ENCODE results near the gene TNIK. TPM values are rescaled to one million over a fixed set of nuclear protein-coding genes. Genes with fewer than 3 reads are reported as not detected.

Gene TNIK
- total RNA-seq, 4 donors from 2014 or later, result 30.3 to 39.0 (median 36.8) TPM

- 91% methylated on average over 1 of the region's 1 CpG for WGBS
- intact Hi-C loops (cut with DNase I), result no loop called here
- Histone ChIP-seq H3K27ac (replicated peaks in 1 of 4) (no peak overlapping the region), H3K4me1 (no peaks in the 10 kb centered on the region), H3K36me3 (peaks cover 0 to 40% (median 10%) of the 10 kb centered on the region in 4 donors), H3K27me3 (no peaks in the 10 kb centered on the region), H3K9me3 (no peaks in the 10 kb centered on the region), H3K4me3 (no peak overlapping the region)
- TF ChIP-seq POLR2A (IDR thresholded peaks at IDR 0.05; ENCODE audit: low read depth) (no peak), EP300 (IDR thresholded peaks at IDR 0.05) (no peak), POLR2AphosphoS5 (IDR thresholded peaks at IDR 0.05) (no peak), CTCF (IDR thresholded peaks at IDR 0.05) (no peak)
- no peak for DNase-seq (ENCODE audit: extremely low spot score)
These were observed 332.6 kb downstream of the TNIK start for GRCh38 chr3:171127611-171128010.

DNA sequence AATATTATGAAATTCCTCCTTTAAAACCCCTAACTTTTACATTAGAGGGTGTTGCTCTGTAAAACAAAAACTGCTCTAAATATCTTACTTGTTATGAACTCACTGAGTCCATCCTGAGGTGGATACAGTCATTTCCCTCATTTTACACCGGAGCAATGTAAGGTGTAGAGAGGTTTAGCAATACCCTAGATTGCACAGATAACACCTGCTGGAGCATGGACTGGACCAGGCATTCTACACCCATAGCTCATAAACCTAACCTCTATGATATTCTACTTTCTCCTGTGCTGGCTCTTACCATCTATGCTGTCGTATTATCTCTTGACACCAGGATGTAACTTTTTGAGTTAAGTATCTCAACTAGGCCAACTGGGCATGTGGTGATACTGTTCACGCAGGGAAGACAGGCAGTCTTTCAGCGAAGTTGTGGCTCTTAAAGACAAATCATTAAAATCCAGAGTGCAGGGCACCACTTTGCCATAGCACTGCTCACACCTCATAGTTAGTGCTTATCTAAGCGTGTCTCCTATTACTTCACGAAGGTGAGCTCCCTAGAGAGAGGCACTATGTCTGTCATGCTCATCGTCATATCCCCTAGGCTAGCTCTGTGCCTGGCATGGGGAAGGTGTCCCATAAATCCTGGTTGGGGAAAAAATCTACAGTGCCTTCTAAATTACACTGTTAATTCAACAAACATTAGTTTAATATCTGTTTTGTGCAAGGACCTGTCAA lies 333.6 kb downstream of the TNIK start:
- intact Hi-C loops (cut with DNase I), result no loop called here
- Histone ChIP-seq H3K9me3 (no peaks in the 10 kb centered on the region), H3K4me1 (no peaks in the 10 kb centered on the region), H3K36me3 (peaks cover 3 to 49% (median 12%) of the 10 kb centered on the region in 4 donors), H3K27me3 (no peaks in the 10 kb centered on the region), H3K4me3 (no peak overlapping the region), H3K27ac (replicated peaks in 1 of 4) (no peak overlapping the region)
- no peak for DNase-seq (ENCODE audit: extremely low spot score)
- no peak for TF ChIP-seq CTCF (IDR thresholded peaks at IDR 0.05)
- no peak for TF ChIP-seq POLR2A (IDR thresholded peaks at IDR 0.05; ENCODE audit: low read depth)
- no peak for TF ChIP-seq EP300 (IDR thresholded peaks at IDR 0.05)
- no peak for TF ChIP-seq POLR2AphosphoS5 (IDR thresholded peaks at IDR 0.05)
- 91% methylated on average over 7 of the region's 7 CpGs for WGBS

DNA sequence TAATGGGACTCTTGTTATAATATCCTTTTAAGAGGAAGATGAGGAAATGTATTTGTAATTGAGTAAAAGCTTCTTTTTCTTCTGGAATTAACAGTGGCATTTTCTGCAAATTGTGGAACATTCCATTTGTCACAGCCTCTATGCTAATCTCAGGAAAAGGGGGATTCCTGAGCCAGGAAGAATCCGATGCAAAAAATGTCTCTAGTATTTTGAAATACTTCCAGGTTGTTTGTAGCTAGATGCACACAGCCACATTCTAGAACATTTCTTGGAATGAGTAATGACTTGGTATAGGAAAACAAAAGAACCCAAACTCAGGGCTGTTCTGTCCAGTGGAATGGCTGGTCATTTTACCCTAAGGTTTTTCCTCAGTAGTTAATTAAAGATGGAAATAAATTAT lies 335.2 kb downstream of the TNIK start:
- DNase-seq (ENCODE audit: extremely low spot score), result no peak
- no peak overlapping the region for H3K27ac ChIP-seq (replicated peaks in 1 of 4)
- intact Hi-C loops (cut with DNase I), result no loop called here
- H3K4me1 ChIP-seq, result no peaks in the 10 kb centered on the region
- H3K9me3 ChIP-seq, result no peaks in the 10 kb centered on the region
- H3K36me3 ChIP-seq, result peaks cover 3 to 63% (median 13%) of the 10 kb centered on the region in 4 donors
- 32% methylated on average over 1 of the region's 1 CpG for WGBS
- no peaks in the 10 kb centered on the region for H3K27me3 ChIP-seq
- no peak overlapping the region for H3K4me3 ChIP-seq
- no peak for TF ChIP-seq POLR2AphosphoS5 (IDR thresholded peaks at IDR 0.05)
- TF ChIP-seq POLR2A (IDR thresholded peaks at IDR 0.05; ENCODE audit: low read depth), result no peak
- TF ChIP-seq CTCF (IDR thresholded peaks at IDR 0.05), result no peak
- TF ChIP-seq EP300 (IDR thresholded peaks at IDR 0.05), result no peak

- no peak for DNase-seq (ENCODE audit: extremely low spot score)
- Histone ChIP-seq H3K36me3 (peaks cover 3 to 64% (median 13%) of the 10 kb centered on the region in 4 donors), H3K27me3 (no peaks in the 10 kb centered on the region), H3K9me3 (no peaks in the 10 kb centered on the region), H3K27ac (replicated peaks in 1 of 4) (no peak overlapping the region), H3K4me3 (no peak overlapping the region), H3K4me1 (no peaks in the 10 kb centered on the region)
- intact Hi-C loops (cut with DNase I), result no loop called here
- TF ChIP-seq CTCF (IDR thresholded peaks at IDR 0.05) (no peak), POLR2A (IDR thresholded peaks at IDR 0.05; ENCODE audit: low read depth) (no peak)
These were observed 336.3 kb downstream of the TNIK start for GRCh38 chr3:171123915-171124314.

- no peak overlapping the region for H3K27ac ChIP-seq (replicated peaks in 1 of 4)
These were observed 337.3 kb downstream of the TNIK start for GRCh38 chr3:171122861-171123260.

More at GRCh38 chr3:171122861-171123260, 337.3 kb downstream of the TNIK start:
- 88% methylated on average over 2 of the region's 2 CpGs for WGBS
- Histone ChIP-seq H3K9me3 (no peaks in the 10 kb centered on the region), H3K4me1 (no peaks in the 10 kb centered on the region), H3K36me3 (peaks cover 3 to 57% (median 11%) of the 10 kb centered on the region in 4 donors), H3K27me3 (no peaks in the 10 kb centered on the region), H3K4me3 (no peak overlapping the region)
- DNase-seq (ENCODE audit: extremely low spot score), result no peak
- no peak for TF ChIP-seq EP300 (IDR thresholded peaks at IDR 0.05)
- no peak for TF ChIP-seq POLR2A (IDR thresholded peaks at IDR 0.05; ENCODE audit: low read depth)
- TF ChIP-seq CTCF (IDR thresholded peaks at IDR 0.05), result no peak
- TF ChIP-seq POLR2AphosphoS5 (IDR thresholded peaks at IDR 0.05), result no peak
- intact Hi-C loops (cut with DNase I), result no loop called here

Data from esophagus muscularis mucosa (tissue), 4 donors.